Measurements from ENCODE around the gene RASGEF1B.

DNA sequence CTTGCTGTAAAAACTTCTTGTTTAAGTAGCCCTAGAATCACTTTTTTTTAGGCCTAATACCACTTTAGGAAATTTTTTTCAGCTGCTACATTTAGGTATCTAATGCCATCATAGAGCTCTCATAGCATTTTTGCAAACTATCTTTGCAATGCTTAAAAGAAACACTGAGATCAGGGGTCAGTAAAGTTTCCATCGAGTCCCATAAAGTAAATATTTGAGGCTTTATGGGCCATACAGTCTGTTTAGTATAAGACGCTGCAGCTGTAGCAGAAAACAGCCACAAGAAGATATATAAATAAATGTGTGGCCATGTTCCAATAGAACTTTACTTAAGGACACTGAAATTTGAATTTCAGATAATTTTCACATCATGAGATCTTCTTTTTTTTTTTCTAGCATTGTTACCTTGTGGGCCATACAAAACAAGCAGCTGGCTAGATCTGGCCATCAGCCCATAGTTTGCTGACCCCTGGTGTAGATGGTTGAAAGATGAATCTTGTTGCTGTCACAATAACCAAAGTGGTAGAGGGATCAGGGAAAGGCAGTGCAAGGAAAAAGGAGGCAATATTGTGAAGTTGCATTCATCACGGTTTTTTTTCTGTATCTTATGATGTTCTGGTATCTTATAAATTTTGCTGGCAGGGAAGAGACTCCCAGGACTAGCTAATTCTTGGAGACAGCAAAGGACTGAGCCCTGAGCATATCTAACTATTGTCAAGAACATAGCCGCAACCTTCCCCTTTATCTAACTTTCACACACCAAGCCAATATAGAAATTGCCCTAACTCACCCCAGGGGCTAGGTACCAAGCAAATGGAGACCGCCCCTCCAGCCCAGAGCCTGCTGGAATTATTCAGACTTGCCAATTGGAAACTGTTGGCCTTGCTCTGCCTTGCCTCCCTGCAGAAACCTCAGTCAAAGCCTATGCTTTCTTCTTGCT is 46.6 kb downstream of the RASGEF1B start:
- TF ChIP-seq, protein P1, sequence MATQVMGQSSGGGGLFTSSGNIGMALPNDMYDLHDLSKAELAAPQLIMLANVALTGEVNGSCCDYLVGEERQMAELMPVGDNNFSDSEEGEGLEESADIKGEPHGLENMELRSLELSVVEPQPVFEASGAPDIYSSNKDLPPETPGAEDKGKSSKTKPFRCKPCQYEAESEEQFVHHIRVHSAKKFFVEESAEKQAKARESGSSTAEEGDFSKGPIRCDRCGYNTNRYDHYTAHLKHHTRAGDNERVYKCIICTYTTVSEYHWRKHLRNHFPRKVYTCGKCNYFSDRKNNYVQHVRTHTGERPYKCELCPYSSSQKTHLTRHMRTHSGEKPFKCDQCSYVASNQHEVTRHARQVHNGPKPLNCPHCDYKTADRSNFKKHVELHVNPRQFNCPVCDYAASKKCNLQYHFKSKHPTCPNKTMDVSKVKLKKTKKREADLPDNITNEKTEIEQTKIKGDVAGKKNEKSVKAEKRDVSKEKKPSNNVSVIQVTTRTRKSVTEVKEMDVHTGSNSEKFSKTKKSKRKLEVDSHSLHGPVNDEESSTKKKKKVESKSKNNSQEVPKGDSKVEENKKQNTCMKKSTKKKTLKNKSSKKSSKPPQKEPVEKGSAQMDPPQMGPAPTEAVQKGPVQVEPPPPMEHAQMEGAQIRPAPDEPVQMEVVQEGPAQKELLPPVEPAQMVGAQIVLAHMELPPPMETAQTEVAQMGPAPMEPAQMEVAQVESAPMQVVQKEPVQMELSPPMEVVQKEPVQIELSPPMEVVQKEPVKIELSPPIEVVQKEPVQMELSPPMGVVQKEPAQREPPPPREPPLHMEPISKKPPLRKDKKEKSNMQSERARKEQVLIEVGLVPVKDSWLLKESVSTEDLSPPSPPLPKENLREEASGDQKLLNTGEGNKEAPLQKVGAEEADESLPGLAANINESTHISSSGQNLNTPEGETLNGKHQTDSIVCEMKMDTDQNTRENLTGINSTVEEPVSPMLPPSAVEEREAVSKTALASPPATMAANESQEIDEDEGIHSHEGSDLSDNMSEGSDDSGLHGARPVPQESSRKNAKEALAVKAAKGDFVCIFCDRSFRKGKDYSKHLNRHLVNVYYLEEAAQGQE (IDR thresholded peaks at IDR 0.05; ENCODE audit: insufficient read depth in 1 of 2, low read depth in 2 of 2, low read length in 2 of 2), result no peak
- TF ChIP-seq POLR2AphosphoS5 (IDR thresholded peaks at IDR 0.05; ENCODE audit: low read depth, low read length) (no peak), TAF1 (IDR thresholded peaks at IDR 0.05; ENCODE audit: borderline replicate concordance, insufficient read depth, low read length) (no peak), SIN3A (IDR thresholded peaks at IDR 0.05; ENCODE audit: borderline replicate concordance, insufficient read depth, low read length) (no peak)

Data from PFSK-1 (cell line).